Activated CD4-positive, alpha-beta T cell treated with anti-CD3 and anti-CD28 coated beads for 48 hours (primary cell): ENCODE results near the gene FCN2.

Source experiments
- DNase-seq: peaks from one replicate; pipeline ENCODE4 v3.0.0-alpha.2; 2020

Gene FCN2

GRCh38 chr9:134869554-134870300 is 10.9 kb upstream of the FCN2 start:
- DNase-seq, result no peak

DNA sequence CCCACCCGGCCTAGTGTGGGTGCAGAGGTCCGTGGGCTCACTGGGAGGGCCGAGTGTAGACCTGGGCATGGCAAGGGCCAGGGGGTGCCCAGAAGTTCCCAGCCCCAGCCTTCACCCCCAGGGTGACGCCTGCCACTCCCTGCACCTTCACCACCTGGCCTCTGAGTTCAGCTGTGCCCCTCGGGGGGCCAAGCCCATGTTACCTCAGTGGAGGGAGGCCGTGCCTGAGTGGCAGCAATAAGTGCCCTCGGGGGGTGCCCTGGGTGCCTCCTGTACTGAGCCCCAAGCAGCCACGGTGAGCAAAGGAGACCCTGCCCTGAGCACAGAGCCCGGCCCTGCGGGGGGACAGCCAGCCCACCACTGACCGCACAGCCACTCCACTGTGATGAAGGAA is 10.3 kb upstream of the FCN2 start:
- no peak for DNase-seq

GRCh38 chr9:134870746-134871662 is 9.6 kb upstream of the FCN2 start:
- no peak for DNase-seq

DNA sequence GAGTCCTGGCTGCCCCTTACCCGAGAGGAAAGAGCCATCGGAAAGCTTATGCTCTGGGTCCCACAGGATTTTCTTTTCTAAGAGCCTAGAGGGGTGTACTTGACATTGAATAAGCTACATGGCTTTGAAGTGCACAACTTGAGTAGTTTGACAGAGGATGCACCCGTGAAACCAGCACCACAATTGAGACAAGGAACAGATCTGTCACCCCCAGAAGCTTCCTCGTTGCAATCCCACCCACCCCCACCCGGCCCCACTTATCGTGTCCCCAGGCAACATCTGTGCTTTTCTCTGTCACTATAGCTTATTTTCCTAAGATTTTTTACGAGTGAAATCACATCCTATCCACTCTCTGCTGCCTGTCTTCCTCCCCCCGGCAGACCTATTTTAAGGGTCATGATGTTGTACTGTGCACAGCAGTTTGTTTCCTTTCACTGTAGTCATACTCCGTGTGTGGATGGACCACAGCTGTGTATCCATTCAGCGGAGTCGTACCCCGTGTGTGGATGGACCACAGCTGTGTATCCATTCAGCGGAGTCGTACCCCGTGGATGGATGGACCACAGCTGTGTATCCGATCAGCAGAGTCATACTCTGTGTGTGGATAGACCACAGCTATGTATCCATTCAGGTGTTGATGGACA is 8.8 kb upstream of the FCN2 start:
- DNase-seq, result no peak

- no peak for DNase-seq
These were observed 8.0 kb upstream of the FCN2 start for GRCh38 chr9:134872482-134873231.

GRCh38 chr9:134875371-134875770 is 5.2 kb upstream of the FCN2 start:
- DNase-seq, result no peak

DNA sequence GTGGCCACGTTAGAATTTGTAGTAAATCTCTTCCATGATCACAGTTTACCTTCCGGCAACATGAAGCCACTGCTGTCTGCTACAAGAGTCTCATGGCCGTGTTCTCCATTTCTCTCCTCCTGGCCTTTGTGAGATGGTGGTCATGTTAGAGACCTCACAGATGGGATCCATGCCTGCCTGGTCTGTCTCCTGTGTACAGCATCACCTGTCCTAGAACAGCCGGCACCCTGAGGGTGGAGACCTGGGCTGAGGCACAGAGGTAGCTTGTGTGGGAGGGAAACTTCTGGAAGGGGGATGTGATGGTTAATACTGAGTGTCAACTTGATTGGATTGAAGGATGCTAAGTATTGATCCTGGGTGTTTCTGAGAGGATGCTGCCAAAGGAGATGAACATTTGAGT is 3.1 kb upstream of the FCN2 start:
- DNase-seq, result no peak

DNA sequence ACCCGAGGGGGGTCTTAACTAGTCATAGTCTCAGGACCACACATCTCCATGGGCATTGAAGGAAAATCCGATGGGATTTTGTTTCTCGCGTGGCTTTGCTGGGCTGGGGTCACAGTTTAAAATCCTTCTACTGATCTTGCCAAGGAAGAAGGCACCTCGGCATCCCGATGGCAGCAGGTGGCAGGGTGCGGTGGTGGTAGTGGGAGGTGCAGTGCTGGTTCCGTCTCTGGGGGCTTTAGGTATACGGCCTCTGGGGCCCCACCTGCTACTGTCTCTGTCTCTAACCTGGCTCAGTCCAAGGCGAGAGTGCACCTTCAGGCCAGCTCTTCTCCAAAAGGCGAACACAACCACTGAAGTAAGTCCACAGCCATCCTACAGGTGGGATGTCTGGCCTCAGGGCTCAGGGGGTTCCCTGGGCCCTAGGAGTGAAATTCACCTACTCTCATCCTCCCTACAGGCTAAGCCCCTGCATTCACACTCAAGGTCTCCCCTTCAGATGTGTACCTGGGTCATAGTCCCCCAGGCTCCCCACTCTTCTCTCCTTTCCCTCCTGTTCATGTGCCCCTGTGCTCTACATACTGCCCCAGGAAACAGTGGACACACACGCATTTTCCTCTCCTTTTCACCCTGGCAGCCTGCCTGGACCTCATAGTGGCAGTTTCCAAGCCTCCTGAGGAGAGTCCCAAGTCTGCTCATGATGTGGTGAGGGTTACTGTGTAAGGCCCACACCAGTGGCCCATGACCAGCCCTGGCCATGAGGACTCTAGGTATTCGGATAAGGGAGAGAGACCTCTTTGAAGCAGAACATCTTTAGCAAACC is 736 bp upstream of the FCN2 start:
- DNase-seq, result no peak

DNA sequence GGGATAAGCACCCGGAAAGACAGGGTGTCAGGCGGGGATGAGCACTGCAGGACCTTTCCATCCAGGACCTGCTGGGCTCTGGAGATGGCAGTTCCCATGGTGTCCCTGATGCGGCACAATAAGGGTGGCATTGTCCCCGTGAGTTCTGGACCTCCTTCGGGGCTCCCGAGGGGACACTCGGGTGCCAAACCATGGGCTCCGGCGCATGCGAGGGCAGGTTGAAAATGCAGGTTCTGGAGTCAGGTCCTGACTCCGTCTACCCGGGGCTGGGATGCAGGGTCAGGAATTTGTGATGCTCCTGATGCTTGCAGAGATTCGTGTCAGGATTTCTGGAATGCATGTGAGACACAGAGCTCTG is 682 bp downstream of the FCN2 start:
- no peak for DNase-seq

- no peak for DNase-seq
These were observed 1.7 kb downstream of the FCN2 start for GRCh38 chr9:134882204-134882785.

DNA sequence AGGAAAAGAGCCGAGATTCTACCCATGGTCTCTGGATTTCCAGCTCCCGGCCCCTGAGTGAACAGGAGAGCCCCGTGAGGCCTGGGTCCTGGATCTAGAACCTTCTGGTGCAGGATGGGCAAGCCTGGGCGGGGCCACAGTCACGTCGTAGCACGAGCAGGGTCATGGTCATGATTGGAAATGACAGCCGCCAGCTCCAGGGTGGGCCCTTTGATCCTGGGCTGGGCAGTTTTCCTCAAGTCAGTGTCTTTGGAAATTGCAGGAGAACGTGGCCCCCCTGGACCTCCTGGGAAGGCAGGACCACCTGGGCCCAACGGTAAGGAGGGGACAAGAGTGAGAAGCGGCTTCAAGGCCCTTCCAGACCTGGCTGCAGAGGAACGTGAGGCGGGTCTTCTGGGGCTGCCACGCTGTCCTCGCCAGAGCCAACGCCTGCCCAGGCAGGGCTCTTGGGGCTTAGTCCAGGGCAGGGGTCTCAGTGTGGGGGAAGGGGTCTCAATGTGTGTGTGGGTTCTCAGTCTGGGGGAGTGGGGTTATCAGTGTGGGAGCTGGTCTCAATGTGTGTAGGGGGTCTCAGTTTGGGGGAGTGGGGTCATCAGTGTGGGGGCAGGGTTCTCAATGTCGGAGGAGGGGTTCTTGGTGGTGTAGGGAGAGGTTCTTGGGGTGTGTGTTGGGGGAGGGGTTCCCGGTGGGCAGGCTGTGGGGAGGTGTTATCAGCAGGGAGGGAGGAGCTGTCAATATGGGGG is 2.6 kb downstream of the FCN2 start:
- no peak for DNase-seq

DNA sequence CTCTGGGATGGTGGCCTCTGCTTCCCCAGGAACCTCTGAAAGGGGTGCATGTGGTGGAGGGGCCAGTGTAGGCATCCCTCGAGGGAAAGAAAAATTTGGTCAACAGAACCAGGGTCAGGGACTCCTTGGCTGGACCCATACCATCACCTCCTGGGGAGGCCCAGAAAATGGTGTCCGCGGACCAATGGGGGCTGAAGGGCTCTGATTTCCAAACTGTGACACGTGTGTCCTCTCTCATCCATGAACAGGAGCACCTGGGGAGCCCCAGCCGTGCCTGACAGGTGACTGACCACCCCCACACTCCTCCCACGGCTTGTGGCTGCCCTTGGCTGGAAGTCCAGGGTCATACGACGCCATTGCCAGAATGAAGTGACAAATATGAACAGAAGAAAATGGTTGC is 3.9 kb downstream of the FCN2 start:
- DNase-seq, result no peak

GRCh38 chr9:134885001-134885678 is 4.5 kb downstream of the FCN2 start:
- DNase-seq, result no peak

DNA sequence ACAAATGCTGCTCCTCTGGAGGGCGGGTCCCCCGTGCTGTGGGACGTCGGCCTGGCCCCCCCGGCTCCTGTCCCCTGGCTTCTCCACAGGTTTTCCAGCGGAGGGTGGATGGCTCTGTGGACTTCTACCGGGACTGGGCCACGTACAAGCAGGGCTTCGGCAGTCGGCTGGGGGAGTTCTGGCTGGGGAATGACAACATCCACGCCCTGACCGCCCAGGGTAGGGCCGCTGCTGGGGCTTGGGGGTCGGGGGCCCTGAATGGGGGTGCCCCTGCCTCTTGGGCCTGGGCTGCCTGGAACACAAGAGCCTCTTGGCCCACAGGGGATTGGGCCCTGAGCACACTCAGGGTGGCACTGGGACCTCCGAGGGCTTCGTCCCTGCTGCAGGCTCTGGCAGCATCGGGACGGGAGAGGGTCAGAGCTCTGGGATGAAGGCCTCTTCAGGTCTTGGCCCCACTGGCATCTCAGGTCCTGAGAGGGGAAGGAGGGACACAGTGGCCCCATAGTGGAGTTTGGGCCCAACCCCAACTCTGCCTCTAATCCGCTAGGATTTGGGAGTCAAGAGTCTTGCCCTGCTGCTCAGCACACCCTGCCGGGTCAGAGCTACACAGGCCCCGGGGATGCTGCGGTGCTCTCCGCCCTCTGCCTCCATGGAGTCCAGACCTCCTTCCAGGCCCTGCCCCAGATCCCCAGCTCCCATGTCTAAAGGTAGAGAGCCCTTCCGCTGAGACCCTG is 5.2 kb downstream of the FCN2 start:
- DNase-seq, result no peak

DNA sequence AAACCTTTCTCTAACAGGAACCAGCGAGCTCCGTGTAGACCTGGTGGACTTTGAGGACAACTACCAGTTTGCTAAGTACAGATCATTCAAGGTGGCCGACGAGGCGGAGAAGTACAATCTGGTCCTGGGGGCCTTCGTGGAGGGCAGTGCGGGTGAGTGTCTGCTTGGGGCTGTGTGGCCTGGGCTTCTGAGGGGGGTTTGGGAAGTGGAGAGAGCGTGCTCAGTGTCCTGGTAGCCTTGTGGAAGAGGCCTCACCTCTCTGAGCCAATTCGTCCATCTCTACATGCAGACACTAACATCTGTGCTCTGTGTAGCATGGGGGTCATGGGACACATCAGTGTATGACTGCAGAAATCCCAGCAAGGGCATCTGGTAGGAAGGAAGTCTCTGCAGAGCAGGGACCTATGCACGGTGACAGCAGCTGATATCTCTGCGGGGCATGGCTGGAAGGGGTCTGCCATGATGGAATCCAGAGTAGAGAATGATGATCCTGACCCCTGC is 5.9 kb downstream of the FCN2 start:
- no peak for DNase-seq

GRCh38 chr9:134887219-134887618 is 6.6 kb downstream of the FCN2 start:
- no peak for DNase-seq

DNA sequence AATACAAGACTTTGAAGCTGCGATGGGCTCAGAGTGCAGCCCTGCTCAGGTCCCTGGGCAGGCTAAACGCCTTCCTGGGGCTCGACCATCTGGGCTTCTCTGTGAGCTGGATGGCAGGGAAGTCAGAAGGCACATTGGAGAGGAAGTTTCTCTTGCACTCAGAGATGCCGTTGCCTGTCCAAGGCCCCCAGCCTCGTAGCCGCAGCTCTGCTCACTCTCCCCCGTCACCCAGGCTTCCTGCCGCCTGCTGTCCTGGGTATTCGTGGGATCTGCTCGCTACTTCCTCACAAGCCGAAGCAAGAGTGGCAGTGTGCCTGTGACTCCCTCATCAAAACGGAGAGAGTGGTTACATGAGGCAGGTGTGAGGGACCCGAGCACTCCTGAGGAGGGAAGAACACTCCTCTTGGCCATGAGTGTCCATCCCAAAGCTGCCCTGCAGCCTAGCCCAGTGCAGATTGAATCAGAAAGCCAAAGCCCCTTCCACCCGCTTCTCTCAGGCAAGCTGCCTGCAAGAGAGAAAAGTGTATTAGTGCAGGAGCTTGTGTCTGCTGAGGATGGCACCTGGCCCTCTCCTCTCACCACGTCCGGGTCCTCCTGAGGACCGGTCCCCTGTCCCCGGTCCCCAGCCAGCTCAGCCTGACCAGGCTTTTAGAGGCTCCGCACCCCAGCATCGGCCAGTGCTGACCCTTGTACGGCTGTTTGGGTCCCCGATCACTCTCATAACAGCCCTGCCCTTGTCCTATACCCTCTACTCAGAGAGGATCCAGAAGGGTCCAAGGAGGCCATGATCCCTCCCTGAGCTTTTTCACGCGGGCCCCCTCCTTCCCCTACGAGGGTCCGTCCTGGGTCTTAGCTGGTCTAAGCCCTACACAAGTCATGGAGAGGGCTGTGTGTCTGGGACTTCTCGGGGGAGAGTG is 7.3 kb downstream of the FCN2 start:
- DNase-seq, result no peak

GRCh38 chr9:134888603-134889190 is 8.1 kb downstream of the FCN2 start:
- no peak for DNase-seq
